ENCODE results near the gene CD34.

- TF ChIP-seq, protein P1, sequence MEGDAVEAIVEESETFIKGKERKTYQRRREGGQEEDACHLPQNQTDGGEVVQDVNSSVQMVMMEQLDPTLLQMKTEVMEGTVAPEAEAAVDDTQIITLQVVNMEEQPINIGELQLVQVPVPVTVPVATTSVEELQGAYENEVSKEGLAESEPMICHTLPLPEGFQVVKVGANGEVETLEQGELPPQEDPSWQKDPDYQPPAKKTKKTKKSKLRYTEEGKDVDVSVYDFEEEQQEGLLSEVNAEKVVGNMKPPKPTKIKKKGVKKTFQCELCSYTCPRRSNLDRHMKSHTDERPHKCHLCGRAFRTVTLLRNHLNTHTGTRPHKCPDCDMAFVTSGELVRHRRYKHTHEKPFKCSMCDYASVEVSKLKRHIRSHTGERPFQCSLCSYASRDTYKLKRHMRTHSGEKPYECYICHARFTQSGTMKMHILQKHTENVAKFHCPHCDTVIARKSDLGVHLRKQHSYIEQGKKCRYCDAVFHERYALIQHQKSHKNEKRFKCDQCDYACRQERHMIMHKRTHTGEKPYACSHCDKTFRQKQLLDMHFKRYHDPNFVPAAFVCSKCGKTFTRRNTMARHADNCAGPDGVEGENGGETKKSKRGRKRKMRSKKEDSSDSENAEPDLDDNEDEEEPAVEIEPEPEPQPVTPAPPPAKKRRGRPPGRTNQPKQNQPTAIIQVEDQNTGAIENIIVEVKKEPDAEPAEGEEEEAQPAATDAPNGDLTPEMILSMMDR (conservative IDR thresholded peaks at IDR 0.05 in 1 of 2, IDR thresholded peaks at IDR 0.05 in 1 of 2; ENCODE audit: low read depth in 1 of 2, low read length in 2 of 2), result no peak
- TF ChIP-seq EZH2 (IDR thresholded peaks at IDR 0.05; ENCODE audit: low read length, missing control alignments), result no peak
Measured at GRCh38 chr1:207954104-207954503, 43.2 kb upstream of the CD34 start.
